HT1080 (cell line): Measurements from ENCODE around the gene SMARCB1. TPM values are rescaled to one million over a fixed set of nuclear protein-coding genes. Genes with fewer than 3 reads are reported as not detected.

Experiments used
- DNase-seq: peaks from one replicate; pipeline ENCODE4 v3.0.0-alpha.2; 2015; ENCODE audit warnings: low read depth
- small RNA-seq: library from RNA; depleted of rRNA; stranded (forward); fragments of <200 nt; gene quantifications from one replicate; pipeline ENCODE3, GENCODE V24; 2014
- total RNA-seq: library from RNA; depleted of rRNA; stranded (reverse); fragments of >200 nt; shearing (Covaris generic); gene quantifications from 2 replicates; pipeline ENCODE4 v1.2.3, GENCODE V29; 2014; rRNA removed

The SMARCB1 gene
- total RNA-seq, 1 experiment from 2014 or later, result 107 TPM

DNA sequence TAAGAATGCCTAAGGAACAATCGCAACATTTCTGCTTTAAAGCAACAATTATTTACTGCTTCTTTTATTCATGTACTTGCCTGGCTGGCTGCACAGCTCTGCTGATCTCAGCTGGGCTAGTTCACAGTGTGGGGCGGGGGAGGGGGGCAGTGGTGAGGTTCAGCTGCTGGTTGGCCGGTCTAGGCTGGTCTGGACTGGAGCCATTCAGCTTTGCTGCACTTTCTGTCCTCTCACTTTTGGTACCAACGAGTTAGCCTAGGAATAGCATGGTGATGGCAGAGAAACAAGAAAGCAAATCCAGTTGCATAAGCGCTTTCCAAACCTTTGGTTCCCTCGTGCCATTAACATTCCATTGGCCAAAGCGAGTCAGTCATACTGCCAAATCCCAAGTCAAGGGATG, 91.5 kb downstream of the SMARCB1 start:
- DNase-seq, result no peak

DNA sequence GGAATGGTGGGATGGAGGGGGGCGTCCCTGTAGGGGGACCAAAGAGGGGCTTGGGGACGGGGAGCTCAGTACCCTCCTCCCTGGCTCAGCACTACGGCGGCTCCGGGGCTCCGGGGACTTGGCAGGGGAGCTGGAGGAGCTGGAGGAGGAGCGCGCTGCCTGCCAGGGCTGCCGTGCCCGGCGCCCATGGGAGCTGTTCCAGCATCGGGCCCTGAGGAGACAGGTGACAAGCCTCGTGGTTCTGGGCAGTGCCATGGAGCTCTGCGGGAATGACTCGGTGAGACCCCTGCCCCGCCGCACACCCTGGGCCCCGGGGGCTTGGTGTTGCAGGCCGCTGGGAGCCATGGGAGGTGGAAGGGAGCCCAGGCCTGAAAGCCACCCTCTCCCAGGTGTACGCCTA, 95.6 kb downstream of the SMARCB1 start:
- DNase-seq, result no peak

DNA sequence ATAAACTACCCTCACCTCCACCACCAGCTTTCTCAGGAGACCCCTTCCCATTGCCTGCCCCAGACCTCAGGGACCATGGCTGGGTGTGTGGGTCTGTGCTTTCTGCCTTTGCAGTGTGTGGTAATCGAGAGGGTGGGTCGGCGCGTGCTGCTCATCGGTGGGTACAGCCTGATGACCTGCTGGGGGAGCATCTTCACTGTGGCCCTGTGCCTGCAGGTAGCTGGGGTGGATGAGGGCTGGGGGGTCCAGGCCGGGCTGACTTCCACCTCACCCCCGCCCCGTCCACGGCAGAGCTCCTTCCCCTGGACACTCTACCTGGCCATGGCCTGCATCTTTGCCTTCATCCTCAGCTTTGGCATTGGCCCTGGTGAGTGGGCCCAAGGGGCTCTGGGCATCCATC, 96.9 kb downstream of the SMARCB1 start:
- DNase-seq, result no peak

DNA sequence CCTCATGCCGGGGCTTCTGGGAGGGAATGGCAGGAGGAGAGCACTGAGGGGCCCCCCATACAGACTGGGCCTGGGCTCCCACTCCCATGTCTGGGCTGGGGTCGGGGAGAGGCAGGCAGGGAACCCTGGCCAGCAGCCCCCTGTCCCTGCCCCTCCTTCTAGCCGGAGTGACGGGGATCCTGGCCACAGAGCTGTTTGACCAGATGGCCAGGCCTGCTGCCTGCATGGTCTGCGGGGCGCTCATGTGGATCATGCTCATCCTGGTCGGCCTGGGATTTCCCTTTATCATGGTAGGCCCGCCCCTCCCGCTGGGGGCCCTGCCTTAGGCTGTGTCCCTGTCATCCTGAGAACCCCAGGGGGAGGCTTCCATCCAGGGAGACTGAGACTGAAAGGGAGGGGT, 97.4 kb downstream of the SMARCB1 start:
- DNase-seq, result no peak

Small RNA genes lying within 50 kb of the gene (small RNA-seq; reads per million reads assigned to genes)
- not detected for gene RN7SL268P

Other genes starting within 250 kb of the SMARCB1 start
- gene IGLL1, start 206.7 kb upstream of the SMARCB1 start, total RNA-seq, result not detected in 2 replicates
- gene DRICH1, start 154.6 kb upstream of the SMARCB1 start, total RNA-seq, result 0.18 TPM in 1 of 2 replicates, not detected in the other
- gene RGL4, start 96.0 kb upstream of the SMARCB1 start, total RNA-seq, result not detected in 2 replicates
- 3.1 and 4.4 TPM in 2 replicates for gene ZNF70, start 35.9 kb upstream of the SMARCB1 start, total RNA-seq
- not detected in 2 replicates for gene VPREB3, start 32.5 kb upstream of the SMARCB1 start, total RNA-seq
- gene C22orf15, start 24.0 kb upstream of the SMARCB1 start, total RNA-seq, result 1.1 TPM in 1 of 2 replicates, not detected in the other
- gene CHCHD10, start 19.0 kb upstream of the SMARCB1 start, total RNA-seq, result not detected in 2 replicates
- gene MMP11, start 14.1 kb upstream of the SMARCB1 start, total RNA-seq, result not detected in 2 replicates
- not detected in 2 replicates for gene DERL3, start 52.0 kb downstream of the SMARCB1 start, total RNA-seq
- gene SLC2A11, start 70.9 kb downstream of the SMARCB1 start, total RNA-seq, result 1.4 and 3.2 TPM in 2 replicates
- 890 and 1,130 TPM in 2 replicates for gene MIF, start 107.4 kb downstream of the SMARCB1 start, total RNA-seq
- gene GSTT2B, start 174.2 kb downstream of the SMARCB1 start, total RNA-seq, result 3.5 and 6.3 TPM in 2 replicates
- gene DDTL, start 179.9 kb downstream of the SMARCB1 start, total RNA-seq, result 2.9 and 5.1 TPM in 2 replicates
- 380 and 441 TPM in 2 replicates for gene DDT, start 187.5 kb downstream of the SMARCB1 start, total RNA-seq
- 1.3 and 1.5 TPM in 2 replicates for gene GSTT2, start 193.2 kb downstream of the SMARCB1 start, total RNA-seq
- gene GSTT4, start 218.5 kb downstream of the SMARCB1 start, total RNA-seq, result not detected in 2 replicates
- gene CABIN1, start 224.3 kb downstream of the SMARCB1 start, total RNA-seq, result 28.8 and 36.6 TPM in 2 replicates